ENCODE results near the gene NT5DC1. TPM values are rescaled to one million over a fixed set of nuclear protein-coding genes. Genes with fewer than 3 reads are reported as not detected.
A peak's percentile ranks its signal among the peaks of the same experiment; 100 is the strongest.

Gene NT5DC1
- total RNA-seq, 2 experiments from 2014 or later: 48.3 to 49.4 TPM

DNA sequence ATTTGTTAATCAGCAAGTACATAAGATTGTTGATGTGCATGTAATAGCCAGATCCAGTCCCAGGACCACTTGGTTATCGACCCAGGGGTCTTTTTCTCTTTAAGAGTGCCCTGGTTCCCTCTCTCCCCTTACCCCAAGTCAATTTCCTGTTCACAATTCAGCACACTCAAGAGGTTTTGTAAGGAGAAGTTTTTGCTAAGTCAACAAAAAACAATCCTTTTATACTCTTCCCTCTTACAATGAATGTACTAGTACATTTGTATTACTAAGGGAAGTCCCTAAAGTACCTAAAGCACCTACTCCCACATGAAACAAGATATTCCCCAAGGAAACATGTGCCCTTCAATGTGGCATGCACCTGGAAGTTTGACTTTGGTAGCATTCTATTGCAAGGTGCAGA is 1.6 kb upstream of the NT5DC1 start:
- Mint-ChIP-seq H3K9me3 (peaks cover 7% of the 10 kb centered on the region), H3K4me1 (peaks cover 43% of the 10 kb centered on the region)
- CTCF ChIA-PET: no interaction called here

DNA sequence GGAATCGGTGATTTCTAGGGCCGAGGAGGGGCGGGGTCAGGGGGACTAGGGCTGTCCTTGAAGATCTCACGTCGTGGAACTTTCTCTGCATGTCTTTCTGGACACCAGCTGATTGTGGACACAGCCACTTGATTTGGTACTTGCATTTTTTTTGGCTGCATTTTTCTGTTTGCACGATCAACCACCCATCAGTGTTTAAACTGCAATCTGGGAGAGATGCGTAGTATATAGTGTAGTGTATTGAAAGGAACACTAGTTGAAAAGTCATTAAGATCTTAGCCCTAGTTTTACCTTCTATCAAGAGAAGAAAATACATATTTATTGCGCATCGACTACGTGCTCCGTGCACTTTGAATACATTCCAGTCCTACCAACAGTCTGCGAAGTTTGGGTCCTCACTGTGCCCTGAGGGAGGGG is 657 bp downstream of the NT5DC1 start:
- ChIA-PET CTCF (interaction anchor here (1.2 to 4.8 kb wide), 5 partner anchors 8 to 117 kb away, joined by 4 to 42 read pairs (median 6); no protein-coding TSS in a partner anchor), POLR2A (interaction anchor here (1.1 to 2.5 kb wide), 12 partner anchors 9 to 1501 kb away, joined by 3 to 15 read pairs (median 4); partner anchors contain the start of genes GOPC, RWDD1, TSPYL1 and TSPYL4)
- Mint-ChIP-seq H3K36me3 (ENCODE audit: low read depth) (peaks cover 3% of the 10 kb centered on the region), H3K4me3 (peak overlapping the region; percentile 94), H3K27ac (peak overlapping the region; percentile 89), H3K4me1 (peaks cover 63% of the 10 kb centered on the region), H3K27me3 (no peaks in the 10 kb centered on the region), H3K9me3 (peaks cover 2% of the 10 kb centered on the region)
- no peak for DNase-seq

More for the DNA sequence above, 1.6 kb upstream of the NT5DC1 start:
- Mint-ChIP-seq H3K4me3 (no peak overlapping the region), H3K27me3 (no peaks in the 10 kb centered on the region), H3K36me3 (ENCODE audit: low read depth) (peaks cover 3% of the 10 kb centered on the region), H3K27ac (no peak overlapping the region)
- no peak for DNase-seq
- POLR2A ChIA-PET: no interaction called here

DNA sequence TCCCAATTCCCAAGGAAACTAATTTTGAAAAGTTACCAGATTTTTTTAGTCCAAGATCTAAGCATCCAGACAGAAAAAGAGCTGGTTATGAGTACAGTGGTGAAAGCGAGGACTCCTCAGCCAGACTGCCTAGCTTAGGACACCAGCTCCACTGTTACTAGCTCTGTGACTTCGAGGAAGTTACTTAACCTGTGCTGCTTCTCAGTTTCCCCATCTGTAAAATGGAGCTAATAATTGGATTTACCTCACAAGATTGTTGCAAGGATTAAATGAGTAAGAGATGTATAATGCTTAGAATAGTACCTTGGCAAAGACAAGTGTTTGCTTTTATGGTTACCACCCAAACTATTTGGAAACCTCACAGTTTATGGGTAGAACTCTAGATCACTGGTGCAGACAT is 1.1 kb downstream of the NT5DC1 start:
- CTCF ChIA-PET: interaction anchor here (1.2 to 4.8 kb wide), 4 partner anchors 8 to 18 kb away, joined by 5 to 42 read pairs (median 6); no protein-coding TSS in a partner anchor
- peak overlapping the region; percentile 94 for H3K4me3 Mint-ChIP-seq
- POLR2A ChIA-PET: interaction anchor here (1.7 to 2.5 kb wide), 7 partner anchors 9 to 469 kb away, joined by 4 to 15 read pairs (median 11); partner anchors contain the start of genes RWDD1 and TSPYL1
- peaks cover 3% of the 10 kb centered on the region for H3K36me3 Mint-ChIP-seq (ENCODE audit: low read depth)
- no peak for DNase-seq
- H3K27ac Mint-ChIP-seq: peak overlapping the region; percentile 89
- H3K9me3 Mint-ChIP-seq: peaks cover under 1% of the 10 kb centered on the region
- no peaks in the 10 kb centered on the region for H3K27me3 Mint-ChIP-seq
- peaks cover 63% of the 10 kb centered on the region for H3K4me1 Mint-ChIP-seq

DNA sequence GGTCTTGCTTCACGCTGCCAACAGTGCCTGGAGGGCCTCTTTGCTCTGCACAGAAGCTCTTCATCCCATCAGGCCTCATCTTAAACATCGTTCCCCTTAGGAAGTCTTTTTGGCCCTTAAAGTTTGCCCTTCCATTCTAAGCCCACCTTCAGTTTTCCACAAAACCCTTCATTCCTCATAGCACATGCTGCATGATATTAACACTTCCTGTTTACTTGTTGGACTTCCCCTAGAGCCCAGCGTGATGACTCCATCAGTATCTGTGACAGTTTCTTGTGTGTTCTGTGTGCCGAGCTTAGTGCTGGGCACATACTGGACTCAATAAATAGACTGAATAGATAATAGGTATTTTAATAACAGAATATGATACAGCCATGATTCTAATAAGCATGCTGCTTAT is 2.2 kb downstream of the NT5DC1 start:
- peaks cover 63% of the 10 kb centered on the region for H3K4me1 Mint-ChIP-seq
- no peaks in the 10 kb centered on the region for H3K27me3 Mint-ChIP-seq
- no peak for DNase-seq
- H3K27ac Mint-ChIP-seq: peak overlapping the region; percentile 7
- POLR2A ChIA-PET: interaction anchor here (1.0 to 1.7 kb wide), 2 partner anchors 8 to 16 kb away, joined by 4 read pairs; no protein-coding TSS in a partner anchor
- no peaks in the 10 kb centered on the region for H3K9me3 Mint-ChIP-seq
- CTCF ChIA-PET: interaction anchor here (0.8 to 4.8 kb wide), 3 partner anchors 10 to 92 kb away, joined by 3 to 42 read pairs (median 3); no protein-coding TSS in a partner anchor
- H3K4me3 Mint-ChIP-seq: peak overlapping the region; percentile 2
- H3K36me3 Mint-ChIP-seq (ENCODE audit: low read depth): peaks cover 3% of the 10 kb centered on the region

DNA sequence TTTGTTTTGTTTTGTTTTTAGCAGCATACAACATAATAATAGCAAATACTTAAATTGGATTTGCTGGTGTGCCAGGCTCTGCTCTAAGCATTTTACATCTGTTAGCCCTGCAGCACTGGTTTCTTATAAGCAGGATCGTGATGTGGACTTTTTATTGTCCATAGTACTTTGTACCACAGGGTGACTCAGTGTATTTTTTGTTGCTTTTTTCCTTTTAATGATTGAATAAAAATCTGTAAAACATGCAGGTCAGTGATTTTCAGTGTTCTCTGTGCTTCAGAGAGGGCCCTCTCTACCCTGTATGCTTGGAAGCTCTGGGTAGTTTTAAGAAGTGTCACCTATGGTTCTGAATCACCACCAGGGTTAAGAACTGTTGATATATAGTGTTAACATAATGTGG is 4.0 kb downstream of the NT5DC1 start:
- Mint-ChIP-seq H3K36me3 (ENCODE audit: low read depth) (peaks cover 14% of the 10 kb centered on the region), H3K27me3 (no peaks in the 10 kb centered on the region), H3K27ac (no peak overlapping the region), H3K9me3 (no peaks in the 10 kb centered on the region), H3K4me3 (no peak overlapping the region), H3K4me1 (peaks cover 56% of the 10 kb centered on the region)
- POLR2A ChIA-PET: no interaction called here
- CTCF ChIA-PET: interaction anchor here (1.0 to 4.8 kb wide), 2 partner anchors 8 to 11 kb away, joined by 4 to 42 read pairs; no protein-coding TSS in a partner anchor
- no peak for DNase-seq

DNA sequence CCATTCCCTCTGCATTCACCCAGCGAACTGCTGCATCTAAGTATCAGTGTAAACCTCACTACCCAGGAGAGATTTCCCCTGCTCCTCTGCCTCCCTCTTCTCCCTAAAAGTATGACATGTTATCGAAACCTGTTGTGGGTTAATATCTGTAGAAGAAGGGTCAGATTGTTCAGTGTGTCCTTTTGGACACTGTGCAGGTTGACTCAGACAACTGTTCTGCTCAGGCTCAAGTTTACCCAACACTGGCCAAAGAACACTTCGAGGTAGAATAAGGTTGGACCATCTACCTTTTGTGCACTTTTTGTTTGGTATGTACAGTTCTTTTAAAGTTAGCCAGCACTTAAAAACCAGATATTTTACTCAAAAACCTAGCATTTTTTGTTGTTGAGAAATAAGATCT is 4.6 kb downstream of the NT5DC1 start:
- ChIA-PET POLR2A (no interaction called here), CTCF (interaction anchor here (1.0 kb wide), 1 partner anchor 10 kb away, joined by 4 read pairs; no protein-coding TSS in a partner anchor)
- H3K4me3 Mint-ChIP-seq: no peak overlapping the region
- H3K27ac Mint-ChIP-seq: no peak overlapping the region
- H3K27me3 Mint-ChIP-seq: no peaks in the 10 kb centered on the region
- DNase-seq: no peak
- H3K36me3 Mint-ChIP-seq (ENCODE audit: low read depth): peaks cover 16% of the 10 kb centered on the region
- peaks cover 50% of the 10 kb centered on the region for H3K4me1 Mint-ChIP-seq
- H3K9me3 Mint-ChIP-seq: no peaks in the 10 kb centered on the region

DNA sequence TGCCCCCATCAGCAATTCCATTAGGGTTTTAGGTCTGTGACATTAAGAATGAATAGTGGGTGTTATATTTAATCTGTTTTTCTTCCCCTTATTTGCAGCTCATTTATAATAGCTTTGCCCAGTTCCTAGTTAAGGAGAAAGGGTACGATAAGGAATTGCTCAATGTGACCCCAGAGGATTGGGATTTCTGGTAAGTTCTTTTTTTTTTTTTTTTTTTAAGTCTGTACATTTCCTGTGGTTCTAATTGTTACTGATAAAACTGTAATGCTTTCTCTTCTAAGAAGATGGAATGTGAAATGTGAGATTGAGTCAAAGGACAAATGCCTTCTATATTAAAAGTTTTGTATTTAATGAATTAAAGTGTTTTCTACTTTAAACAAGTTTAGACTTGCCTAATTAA is 5.5 kb downstream of the NT5DC1 start:
- Mint-ChIP-seq H3K9me3 (no peaks in the 10 kb centered on the region), H3K36me3 (ENCODE audit: low read depth) (peaks cover 23% of the 10 kb centered on the region), H3K4me3 (no peak overlapping the region), H3K27me3 (no peaks in the 10 kb centered on the region), H3K27ac (no peak overlapping the region), H3K4me1 (peaks cover 46% of the 10 kb centered on the region)
- DNase-seq: no peak
- CTCF ChIA-PET: interaction anchor here (0.7 to 1.5 kb wide), 2 partner anchors 11 to 95 kb away, joined by 4 to 5 read pairs; no protein-coding TSS in a partner anchor
- POLR2A ChIA-PET: no interaction called here

DNA sequence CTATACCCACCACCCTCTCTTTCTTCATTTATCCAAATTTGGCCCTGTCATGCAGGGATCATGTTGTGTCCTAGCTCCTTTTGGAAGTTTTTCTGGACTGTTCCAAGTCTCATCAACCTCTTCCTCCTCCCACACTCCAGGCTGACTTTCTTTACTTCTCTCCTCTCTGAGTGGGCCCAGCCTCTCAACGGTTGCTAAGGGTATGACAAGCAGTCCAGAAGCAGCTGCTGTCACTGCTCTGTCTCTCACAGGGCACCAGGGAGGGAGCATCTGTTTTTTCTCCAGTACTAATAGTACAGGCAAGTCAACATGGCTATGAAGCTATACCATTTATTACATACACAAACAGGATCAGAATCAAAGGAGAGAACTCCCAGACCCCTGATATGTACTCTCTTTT is 8.2 kb downstream of the NT5DC1 start:
- no peak overlapping the region for H3K27ac Mint-ChIP-seq
- H3K4me1 Mint-ChIP-seq: peaks cover 20% of the 10 kb centered on the region
- DNase-seq: no peak
- CTCF ChIA-PET: interaction anchor here (1.7 kb wide), 1 partner anchor 8 kb away, joined by 6 read pairs; the partner anchor contains the start of gene NT5DC1
- H3K4me3 Mint-ChIP-seq: no peak overlapping the region
- H3K36me3 Mint-ChIP-seq (ENCODE audit: low read depth): peaks cover 37% of the 10 kb centered on the region
- H3K9me3 Mint-ChIP-seq: no peaks in the 10 kb centered on the region
- POLR2A ChIA-PET: no interaction called here
- no peaks in the 10 kb centered on the region for H3K27me3 Mint-ChIP-seq

DNA sequence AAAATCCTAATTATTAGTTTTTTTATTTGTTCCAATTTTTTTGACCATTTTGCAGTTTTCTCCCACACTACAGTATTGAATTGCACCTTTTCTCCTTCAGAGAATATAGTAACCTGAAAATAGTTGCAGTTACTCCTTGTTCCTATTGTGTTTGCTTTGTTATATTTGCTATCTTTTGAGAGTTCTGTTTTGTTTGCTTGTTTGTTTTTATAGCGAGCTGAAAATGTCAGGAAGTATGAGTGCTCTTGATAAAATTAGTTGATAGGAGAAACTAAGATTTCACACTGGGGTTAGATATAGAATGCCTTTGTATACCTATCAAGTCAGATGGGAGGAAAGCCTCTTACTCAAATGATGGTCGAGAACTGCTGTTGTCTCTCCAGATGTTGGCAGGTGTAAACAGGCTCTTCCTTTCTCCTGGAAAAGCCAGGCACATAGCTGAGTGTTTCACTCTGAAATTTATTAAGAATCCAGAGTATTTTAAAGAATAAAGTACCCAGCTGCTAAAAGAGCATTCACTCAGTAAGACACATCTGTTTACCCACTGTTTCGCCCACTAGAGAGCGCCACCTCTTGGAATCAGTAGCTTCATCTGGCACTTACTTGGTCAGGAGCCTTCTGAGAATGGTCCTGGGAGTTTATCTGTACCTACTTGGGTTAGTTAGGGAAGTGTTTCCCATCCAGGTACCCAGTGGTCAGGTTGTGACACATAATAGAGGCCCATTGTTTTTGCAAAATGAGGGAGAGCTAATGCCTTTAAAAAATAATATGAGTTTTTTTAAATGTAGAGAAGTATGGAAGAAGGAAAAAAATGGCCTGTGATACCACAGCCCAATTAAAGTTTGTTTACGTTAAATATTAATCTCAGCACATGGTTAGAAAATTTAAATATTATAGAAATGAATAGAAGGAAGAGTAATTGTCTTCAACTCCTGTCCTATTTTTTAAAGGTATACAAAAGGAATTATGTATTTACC is 11.2 kb downstream of the NT5DC1 start:
- H3K36me3 Mint-ChIP-seq (ENCODE audit: low read depth): peaks cover 37% of the 10 kb centered on the region
- ChIA-PET CTCF (interaction anchor here (0.8 to 4.0 kb wide), 11 partner anchors 9 to 141 kb away, joined by 3 to 42 read pairs (median 3); partner anchors contain the start of genes COL10A1, NT5DC1 and TSPYL4), POLR2A (interaction anchor here (0.8 to 1.9 kb wide), 2 partner anchors 11 to 142 kb away, joined by 3 to 9 read pairs; partner anchors contain the start of genes NT5DC1 and TSPYL4)
- peak; percentile 47 for DNase-seq
- no peaks in the 10 kb centered on the region for H3K27me3 Mint-ChIP-seq
- H3K4me1 Mint-ChIP-seq: no peaks in the 10 kb centered on the region
- H3K27ac Mint-ChIP-seq: no peak overlapping the region
- H3K4me3 Mint-ChIP-seq: no peak overlapping the region
- H3K9me3 Mint-ChIP-seq: no peaks in the 10 kb centered on the region

DNA sequence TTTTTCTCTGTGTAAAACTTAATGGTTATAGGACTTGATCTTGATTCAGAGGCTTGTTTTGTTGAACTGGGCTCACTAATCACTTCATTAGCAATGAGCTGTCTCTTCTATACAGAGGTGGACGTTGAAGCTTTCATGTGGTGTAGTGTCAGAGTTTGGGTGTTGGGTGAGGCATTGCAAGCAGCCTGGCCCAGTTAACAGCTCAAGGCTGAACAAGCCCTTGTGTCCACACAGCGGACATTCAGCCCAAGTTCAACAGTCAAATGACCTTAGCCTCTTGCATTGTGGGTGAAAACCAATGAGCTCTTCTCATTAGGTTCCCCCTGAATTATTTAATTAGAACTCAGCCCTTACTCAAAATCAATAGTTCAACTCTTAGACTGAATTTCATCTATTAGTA is 12.7 kb downstream of the NT5DC1 start:
- POLR2A ChIA-PET: no interaction called here
- Mint-ChIP-seq H3K36me3 (ENCODE audit: low read depth) (peaks cover 40% of the 10 kb centered on the region), H3K4me3 (no peak overlapping the region)

DNA sequence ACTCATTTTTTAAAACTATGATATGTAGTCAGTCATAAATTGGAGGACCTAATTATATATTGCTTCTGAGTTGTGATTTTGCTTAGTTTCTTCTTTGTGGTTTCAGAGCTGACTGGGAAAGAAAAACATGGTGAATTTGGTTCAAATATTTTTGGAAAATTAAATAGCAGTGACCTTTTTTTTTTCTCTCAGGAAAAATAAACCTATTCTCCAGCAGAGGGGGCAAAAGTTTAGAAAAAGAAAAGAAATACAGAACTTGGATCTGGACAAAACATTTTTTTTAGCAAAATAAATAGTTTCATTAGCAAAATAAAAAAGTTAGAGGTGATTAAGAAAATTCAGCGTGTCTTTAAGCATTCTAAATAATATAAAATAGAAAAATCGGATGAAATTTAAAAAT is 15.1 kb downstream of the NT5DC1 start:
- POLR2A ChIA-PET: no interaction called here
- DNase-seq: no peak
- no peaks in the 10 kb centered on the region for H3K9me3 Mint-ChIP-seq
- H3K27ac Mint-ChIP-seq: no peak overlapping the region
- peaks cover 4% of the 10 kb centered on the region for H3K4me1 Mint-ChIP-seq
- peaks cover 27% of the 10 kb centered on the region for H3K36me3 Mint-ChIP-seq (ENCODE audit: low read depth)
- no peak overlapping the region for H3K4me3 Mint-ChIP-seq
- CTCF ChIA-PET: interaction anchor here (1.4 to 1.7 kb wide), 2 partner anchors 11 to 99 kb away, joined by 3 to 4 read pairs; no protein-coding TSS in a partner anchor
- no peaks in the 10 kb centered on the region for H3K27me3 Mint-ChIP-seq

More for the DNA sequence above, 12.7 kb downstream of the NT5DC1 start:
- no peak for DNase-seq
- CTCF ChIA-PET: interaction anchor here (1.1 to 4.0 kb wide), 3 partner anchors 11 to 114 kb away, joined by 3 to 42 read pairs (median 5); partner anchors contain the start of gene NT5DC1
- H3K9me3 Mint-ChIP-seq: no peaks in the 10 kb centered on the region
- no peak overlapping the region for H3K27ac Mint-ChIP-seq
- no peaks in the 10 kb centered on the region for H3K27me3 Mint-ChIP-seq
- no peaks in the 10 kb centered on the region for H3K4me1 Mint-ChIP-seq

DNA sequence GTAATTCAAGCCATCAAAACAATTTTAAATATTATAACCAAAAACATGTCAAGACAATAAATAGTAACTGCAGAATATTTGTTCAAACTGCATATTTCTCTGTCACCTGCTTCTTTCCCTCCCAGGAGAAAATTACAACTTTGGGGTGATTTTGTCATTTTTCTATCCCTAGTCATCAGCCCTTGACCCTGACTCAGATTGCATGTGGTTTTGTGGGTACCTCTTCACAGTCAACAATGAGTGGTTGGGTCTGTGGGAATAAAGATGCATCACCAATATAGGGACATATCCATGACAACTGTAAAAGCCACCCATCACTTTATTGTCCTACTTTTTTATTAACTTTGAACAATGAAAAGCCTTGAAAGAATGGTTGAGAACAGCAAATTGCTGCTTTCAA is 18.0 kb downstream of the NT5DC1 start:
- H3K36me3 Mint-ChIP-seq (ENCODE audit: low read depth): peaks cover 11% of the 10 kb centered on the region
- H3K27ac Mint-ChIP-seq: no peak overlapping the region
- no peak for DNase-seq
- H3K4me1 Mint-ChIP-seq: peaks cover 4% of the 10 kb centered on the region
- no peak overlapping the region for H3K4me3 Mint-ChIP-seq
- ChIA-PET CTCF (interaction anchor here (1.3 kb wide), 2 partner anchors 8 to 17 kb away, joined by 3 to 5 read pairs; no protein-coding TSS in a partner anchor), POLR2A (interaction anchor here (1.3 to 1.7 kb wide), 3 partner anchors 14 to 18 kb away, joined by 4 to 11 read pairs (median 5); partner anchors contain the start of gene NT5DC1)
- H3K9me3 Mint-ChIP-seq: no peaks in the 10 kb centered on the region
- H3K27me3 Mint-ChIP-seq: no peaks in the 10 kb centered on the region

DNA sequence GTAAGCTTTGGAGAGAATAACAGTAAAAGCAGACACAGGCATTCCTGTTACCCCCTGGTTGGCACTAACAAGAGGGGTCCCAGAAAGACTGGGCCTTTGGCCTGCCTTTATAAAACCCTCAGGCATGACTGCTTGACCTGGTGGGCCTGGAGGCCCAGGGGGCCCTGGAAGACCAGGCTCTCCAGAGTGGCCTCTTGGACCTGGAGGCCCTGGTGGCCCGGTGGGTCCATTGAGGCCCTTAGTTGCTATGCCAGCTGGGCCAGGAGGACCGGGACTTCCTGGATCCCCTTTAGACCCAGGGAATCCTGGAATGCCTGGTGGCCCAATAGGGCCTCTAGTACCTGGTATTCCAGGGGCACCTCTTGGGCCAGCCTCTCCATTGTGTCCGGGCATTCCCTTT is 19.8 kb downstream of the NT5DC1 start:
- ChIA-PET POLR2A (no interaction called here), CTCF (no interaction called here)
- Mint-ChIP-seq H3K27ac (no peak overlapping the region), H3K36me3 (ENCODE audit: low read depth) (peaks cover 11% of the 10 kb centered on the region), H3K27me3 (no peaks in the 10 kb centered on the region), H3K4me1 (peaks cover 4% of the 10 kb centered on the region), H3K4me3 (no peak overlapping the region), H3K9me3 (no peaks in the 10 kb centered on the region)
- no peak for DNase-seq

Measured in activated CD4-positive, alpha-beta memory T cell treated with anti-CD3 and anti-CD28 coated beads, Interleukin-2, amount 10 ng/mL, durations not matched to agents 7 days and 5 days (primary cell).